Neural cell (in vitro differentiated cells): Measurements from ENCODE around the gene GRN. TPM values are rescaled to one million over a fixed set of nuclear protein-coding genes. Genes with fewer than 3 reads are reported as not detected.
A peak's percentile ranks its signal among the peaks of the same experiment; 100 is the strongest.

Experiments
- H2AFZ ChIP-seq: fragments of 200-600, 300-800 bp; sonication (generic), shearing (Covaris generic); 2 replicates; pipeline ENCODE4 v1.6.0; 2014; ENCODE audit warnings: low read depth, mild to moderate bottlenecking, antibody characterized with exemption, low read length, moderate library complexity
- H3F3A ChIP-seq: fragments of 200-600 bp; shearing (Covaris generic); 2 replicates; pipeline ENCODE4 v1.6.1; 2016; ENCODE audit warnings: mild to moderate bottlenecking, moderate library complexity, mixed read lengths, antibody characterized with exemption, low read length; ENCODE audit not compliant: insufficient read depth, poor library complexity, severe bottlenecking
- H3K27ac ChIP-seq: fragments of 200-600, 300-800 bp; sonication (generic), shearing (Covaris generic); 2 replicates; pipeline ENCODE4 v1.5.1; 2014; ENCODE audit warnings: mild to moderate bottlenecking, low read length, moderate library complexity
- H3K27me3 ChIP-seq: fragments of 300-800, 200-600 bp; sonication (generic), shearing (Covaris generic); 2 replicates; pipeline ENCODE4 v1.6.0; 2014; ENCODE audit warnings: mild to moderate bottlenecking, low read depth, low read length, moderate library complexity; ENCODE audit not compliant: insufficient read depth
- H3K36me3 ChIP-seq: fragments of 300-800, 200-600 bp; sonication (generic), shearing (Covaris generic); 2 replicates; pipeline ENCODE4 v1.5.1; 2014; ENCODE audit warnings: mild to moderate bottlenecking, antibody characterized with exemption, low read length, moderate library complexity; ENCODE audit not compliant: insufficient read depth
- H3K4me2 ChIP-seq: fragments of 300-800, 200-600 bp; sonication (generic), shearing (Covaris generic); 2 replicates; pipeline ENCODE4 v1.6.0; 2014; ENCODE audit warnings: mild to moderate bottlenecking, low read length
- H3K4me3 ChIP-seq: fragments of 300-800, 200-600 bp; sonication (generic), shearing (Covaris generic); 2 replicates; pipeline ENCODE4 v1.5.1; 2014; ENCODE audit warnings: mild to moderate bottlenecking, low read length, moderate library complexity
- H3K79me2 ChIP-seq: fragments of 200-600 bp; shearing (Covaris generic); replicated peaks from 2 replicates; pipeline ENCODE4 v1.6.0; 2014; ENCODE audit warnings: mild to moderate bottlenecking, low read length, moderate library complexity; ENCODE audit not compliant: insufficient read depth
- H3K9ac ChIP-seq: fragments of 300-800, 200-600 bp; sonication (generic), shearing (Covaris generic); 2 replicates; pipeline ENCODE4 v1.6.1; 2016; ENCODE audit warnings: mild to moderate bottlenecking, low read length, mixed read lengths
- H3K9me2 ChIP-seq: fragments of 200-600 bp; shearing (Covaris generic); 2 replicates; pipeline ENCODE4 v1.6.1; 2016; ENCODE audit warnings: mild to moderate bottlenecking, low read length, mixed read lengths; ENCODE audit not compliant: insufficient read depth
- H3K9me3 ChIP-seq: fragments of 200-600, 300-800 bp; sonication (generic), shearing (Covaris generic); 2 replicates; pipeline ENCODE4 v1.6.1; 2016; ENCODE audit warnings: mild to moderate bottlenecking, mixed run types, low read length, moderate library complexity, mixed read lengths
- H4K20me1 ChIP-seq: fragments of 200-600 bp; shearing (Covaris generic); 2 replicates; pipeline ENCODE4 v1.6.1; 2016; ENCODE audit warnings: mild to moderate bottlenecking, mixed run types; ENCODE audit not compliant: insufficient read depth
- EP300 ChIP-seq: fragments of 450-650 bp; conservative IDR thresholded peaks from 2 replicates; pipeline ENCODE4 v1.6.1; 2014; ENCODE audit warnings: antibody characterized with exemption, mild to moderate bottlenecking, moderate library complexity; ENCODE audit not compliant: poor library complexity, severe bottlenecking
- EZH2 ChIP-seq: fragments of 200-600, 300-800 bp; shearing (Covaris generic), sonication (generic); IDR thresholded peaks from 2 replicates; pipeline ENCODE4 v1.6.1; 2014; ENCODE audit warnings: antibody characterized with exemption, low read length, borderline replicate concordance, mild to moderate bottlenecking; ENCODE audit not compliant: insufficient read depth, poor library complexity, severe bottlenecking
- MXI1 ChIP-seq: fragments of 450-650 bp; conservative IDR thresholded peaks from 2 replicates; pipeline ENCODE4 v1.6.1; 2014; ENCODE audit warnings: antibody characterized with exemption, mild to moderate bottlenecking; ENCODE audit not compliant: poor library complexity, severe bottlenecking
- POLR2AphosphoS5 ChIP-seq: IDR thresholded peaks from 2 replicates; pipeline ENCODE4 v1.6.1; 2012
- RAD21 ChIP-seq: fragments of 450-650 bp; conservative IDR thresholded peaks from 2 replicates; pipeline ENCODE4 v1.6.1; 2014; ENCODE audit warnings: antibody characterized with exemption, mild to moderate bottlenecking, moderate library complexity
- SMC3 ChIP-seq: fragments of 450-650 bp; conservative IDR thresholded peaks from 2 replicates; pipeline ENCODE4 v1.6.1; 2014; ENCODE audit warnings: antibody characterized with exemption, mild to moderate bottlenecking, moderate library complexity; ENCODE audit not compliant: poor library complexity
- TAF1 ChIP-seq: IDR thresholded peaks from 2 replicates; pipeline ENCODE4 v1.6.1; 2012; ENCODE audit warnings: low read depth
- polyA plus RNA-seq: library from polyadenylated mRNA; depleted of rRNA; stranded (reverse); fragments of >200 nt; gene quantifications from 2 replicates; pipeline ENCODE4 v1.2.3, GENCODE V29; 2014
- TF ChIP-seq, protein P1 (sequence below): fragments of 450-650 bp; IDR thresholded peaks from 2 replicates; pipeline ENCODE4 v1.5.1; 2014; ENCODE audit warnings: antibody characterized with exemption, mild to moderate bottlenecking, moderate library complexity; ENCODE audit not compliant: poor library complexity, severe bottlenecking
- TF ChIP-seq, protein P2 (sequence below): IDR thresholded peaks from 2 replicates; pipeline ENCODE4 v1.6.1; 2012; ENCODE audit warnings: borderline replicate concordance

The GRN gene
- polyA plus RNA-seq, 1 donor from 2014 or later = 21.8 TPM

DNA sequence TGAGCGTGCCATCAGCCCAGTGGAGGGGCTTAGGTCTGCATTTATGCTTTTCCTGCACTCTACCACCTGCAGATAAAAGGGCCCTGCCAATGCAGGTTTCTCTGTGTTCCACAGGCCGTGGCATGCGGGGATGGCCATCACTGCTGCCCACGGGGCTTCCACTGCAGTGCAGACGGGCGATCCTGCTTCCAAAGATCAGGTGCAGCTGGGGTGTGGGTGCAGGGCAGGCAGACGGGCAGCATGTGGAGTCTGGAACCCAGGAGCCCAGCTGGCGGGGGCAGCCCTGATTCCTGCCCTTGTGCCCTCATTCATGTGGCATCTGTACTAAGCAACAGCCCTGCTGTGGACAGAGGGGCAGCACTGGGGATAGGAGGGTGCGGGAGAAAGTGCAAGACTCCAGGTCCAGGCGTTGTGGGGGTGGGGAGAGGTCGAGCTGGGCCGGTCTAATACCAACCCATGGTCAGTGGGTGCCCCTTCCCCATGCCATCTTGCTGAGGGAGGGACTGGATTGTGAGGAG is 4.5 kb downstream of the GRN start:
- H3F3A ChIP-seq = no peaks in the 10 kb centered on the region
- TF ChIP-seq TAF1 (no peak), MXI1 (no peak)
- TF ChIP-seq, protein P1, sequence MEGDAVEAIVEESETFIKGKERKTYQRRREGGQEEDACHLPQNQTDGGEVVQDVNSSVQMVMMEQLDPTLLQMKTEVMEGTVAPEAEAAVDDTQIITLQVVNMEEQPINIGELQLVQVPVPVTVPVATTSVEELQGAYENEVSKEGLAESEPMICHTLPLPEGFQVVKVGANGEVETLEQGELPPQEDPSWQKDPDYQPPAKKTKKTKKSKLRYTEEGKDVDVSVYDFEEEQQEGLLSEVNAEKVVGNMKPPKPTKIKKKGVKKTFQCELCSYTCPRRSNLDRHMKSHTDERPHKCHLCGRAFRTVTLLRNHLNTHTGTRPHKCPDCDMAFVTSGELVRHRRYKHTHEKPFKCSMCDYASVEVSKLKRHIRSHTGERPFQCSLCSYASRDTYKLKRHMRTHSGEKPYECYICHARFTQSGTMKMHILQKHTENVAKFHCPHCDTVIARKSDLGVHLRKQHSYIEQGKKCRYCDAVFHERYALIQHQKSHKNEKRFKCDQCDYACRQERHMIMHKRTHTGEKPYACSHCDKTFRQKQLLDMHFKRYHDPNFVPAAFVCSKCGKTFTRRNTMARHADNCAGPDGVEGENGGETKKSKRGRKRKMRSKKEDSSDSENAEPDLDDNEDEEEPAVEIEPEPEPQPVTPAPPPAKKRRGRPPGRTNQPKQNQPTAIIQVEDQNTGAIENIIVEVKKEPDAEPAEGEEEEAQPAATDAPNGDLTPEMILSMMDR = no peak
- no peaks in the 10 kb centered on the region for H3K27me3 ChIP-seq
- H3K4me2 ChIP-seq = no peak overlapping the region
- H4K20me1 ChIP-seq = peaks cover 4% of the 10 kb centered on the region
- no peaks in the 10 kb centered on the region for H3K36me3 ChIP-seq
- H3K27ac ChIP-seq = no peak overlapping the region
- H3K9ac ChIP-seq = no peak overlapping the region
- H3K9me2 ChIP-seq = no peaks in the 10 kb centered on the region
- no peak overlapping the region for H3K4me3 ChIP-seq
- no peaks in the 10 kb centered on the region for H3K9me3 ChIP-seq
- H2AFZ ChIP-seq = no peak overlapping the region
- no peaks in the 10 kb centered on the region for H3K79me2 ChIP-seq

DNA sequence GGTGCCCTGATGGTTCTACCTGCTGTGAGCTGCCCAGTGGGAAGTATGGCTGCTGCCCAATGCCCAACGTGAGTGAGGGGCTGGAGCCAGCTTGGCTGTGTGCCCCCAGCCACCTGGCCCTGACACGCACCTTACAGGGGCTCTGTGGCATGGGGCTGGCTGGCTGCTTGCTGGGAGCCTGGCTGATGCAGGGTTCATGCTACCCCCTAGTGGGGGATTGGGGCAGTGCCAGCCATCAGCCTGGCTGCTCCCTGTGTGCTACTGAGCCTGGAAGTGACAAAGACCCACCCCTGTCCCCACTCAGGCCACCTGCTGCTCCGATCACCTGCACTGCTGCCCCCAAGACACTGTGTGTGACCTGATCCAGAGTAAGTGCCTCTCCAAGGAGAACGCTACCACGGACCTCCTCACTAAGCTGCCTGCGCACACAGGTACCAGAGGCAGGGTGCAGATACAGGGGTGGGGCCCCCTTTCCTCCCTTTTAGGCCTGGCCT is 5.7 kb downstream of the GRN start:
- Histone ChIP-seq H2AFZ (no peak overlapping the region), H3F3A (no peaks in the 10 kb centered on the region), H3K9ac (no peak overlapping the region), H3K4me3 (no peak overlapping the region), H4K20me1 (peaks cover 5% of the 10 kb centered on the region), H3K36me3 (no peaks in the 10 kb centered on the region), H3K27ac (no peak overlapping the region), H3K9me3 (no peaks in the 10 kb centered on the region), H3K79me2 (no peaks in the 10 kb centered on the region), H3K4me2 (no peak overlapping the region), H3K27me3 (no peaks in the 10 kb centered on the region), H3K9me2 (no peaks in the 10 kb centered on the region)
- TF ChIP-seq MXI1 = peak; percentile 35
- TF ChIP-seq, protein P2, sequence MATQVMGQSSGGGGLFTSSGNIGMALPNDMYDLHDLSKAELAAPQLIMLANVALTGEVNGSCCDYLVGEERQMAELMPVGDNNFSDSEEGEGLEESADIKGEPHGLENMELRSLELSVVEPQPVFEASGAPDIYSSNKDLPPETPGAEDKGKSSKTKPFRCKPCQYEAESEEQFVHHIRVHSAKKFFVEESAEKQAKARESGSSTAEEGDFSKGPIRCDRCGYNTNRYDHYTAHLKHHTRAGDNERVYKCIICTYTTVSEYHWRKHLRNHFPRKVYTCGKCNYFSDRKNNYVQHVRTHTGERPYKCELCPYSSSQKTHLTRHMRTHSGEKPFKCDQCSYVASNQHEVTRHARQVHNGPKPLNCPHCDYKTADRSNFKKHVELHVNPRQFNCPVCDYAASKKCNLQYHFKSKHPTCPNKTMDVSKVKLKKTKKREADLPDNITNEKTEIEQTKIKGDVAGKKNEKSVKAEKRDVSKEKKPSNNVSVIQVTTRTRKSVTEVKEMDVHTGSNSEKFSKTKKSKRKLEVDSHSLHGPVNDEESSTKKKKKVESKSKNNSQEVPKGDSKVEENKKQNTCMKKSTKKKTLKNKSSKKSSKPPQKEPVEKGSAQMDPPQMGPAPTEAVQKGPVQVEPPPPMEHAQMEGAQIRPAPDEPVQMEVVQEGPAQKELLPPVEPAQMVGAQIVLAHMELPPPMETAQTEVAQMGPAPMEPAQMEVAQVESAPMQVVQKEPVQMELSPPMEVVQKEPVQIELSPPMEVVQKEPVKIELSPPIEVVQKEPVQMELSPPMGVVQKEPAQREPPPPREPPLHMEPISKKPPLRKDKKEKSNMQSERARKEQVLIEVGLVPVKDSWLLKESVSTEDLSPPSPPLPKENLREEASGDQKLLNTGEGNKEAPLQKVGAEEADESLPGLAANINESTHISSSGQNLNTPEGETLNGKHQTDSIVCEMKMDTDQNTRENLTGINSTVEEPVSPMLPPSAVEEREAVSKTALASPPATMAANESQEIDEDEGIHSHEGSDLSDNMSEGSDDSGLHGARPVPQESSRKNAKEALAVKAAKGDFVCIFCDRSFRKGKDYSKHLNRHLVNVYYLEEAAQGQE = no peak
- peak; percentile 72 for TF ChIP-seq SMC3
- TF ChIP-seq EP300 = no peak
- no peak for TF ChIP-seq TAF1
- no peak for TF ChIP-seq POLR2AphosphoS5
- TF ChIP-seq, protein P1 = peak; percentile 88
- TF ChIP-seq RAD21 = peak; percentile 77
- no peak for TF ChIP-seq EZH2
